ENCODE data around the gene MLC1. TPM values are rescaled to one million over a fixed set of nuclear protein-coding genes. Genes with fewer than 3 reads are reported as not detected.

The MLC1 gene
- total and polyA plus RNA-seq, 2 of the 4 experiments (the other 2 are of a cell fraction) = 0.10 TPM; not detected in 1

GRCh38 chr22:50123119-50123518 is 37.9 kb upstream of the MLC1 start:
- no peak overlapping the region for H2AK5ac ChIP-seq (ENCODE audit: low read depth, low read length)
- DNase-seq = no peak
- no peak overlapping the region for H3K4ac ChIP-seq (ENCODE audit: low read depth, low read length)
- peaks cover 11% of the 10 kb centered on the region for H3K4me1 ChIP-seq (ENCODE audit: control insufficient read depth, insufficient read depth, low read length)
- no peak overlapping the region for H2AFZ ChIP-seq (replicated peaks; ENCODE audit: low read length, poor library complexity)
- H3K79me1 ChIP-seq (ENCODE audit: low read depth in 1 of 2, low read length in 2 of 2) = 0 out of 4 replicates have a peak, but pooled peaks cover 0 to 2% of the 10 kb centered on the region in 2 experiments
- no peak overlapping the region for H3K9ac ChIP-seq (ENCODE audit: low read depth, low read length)
- no peak overlapping the region for H4K8ac ChIP-seq (ENCODE audit: low read depth in 2 of 2, low read length in 2 of 2)
- no peak overlapping the region for H3K56ac ChIP-seq (ENCODE audit: extremely low read depth, insufficient read depth, low read length)
- H4K5ac ChIP-seq (ENCODE audit: low read depth, low read length) = no peak overlapping the region
- no CpG with 5 or more reads among the region's 4 CpGs for WGBS, 2 experiments (ENCODE audit: extremely low coverage in 2 of 2, insufficient read length in 1 of 2)
- no peak overlapping the region for H2BK120ac ChIP-seq (ENCODE audit: low read depth, low read length)
- H3K4me2 ChIP-seq (ENCODE audit: low read depth, low read length) = no peak overlapping the region
- H3K9me3 ChIP-seq (ENCODE audit: control insufficient read depth, insufficient read depth, low read length) = peaks cover 6% of the 10 kb centered on the region
- no peak overlapping the region for H3K14ac ChIP-seq (replicated peaks; ENCODE audit: low read depth, low read length)
- CTCF ChIA-PET = interaction anchor here (0.8 kb wide), 1 partner anchor 16 kb away, joined by 3 read pairs; no protein-coding TSS in a partner anchor
- H2AK9ac ChIP-seq (replicated peaks; ENCODE audit: low read depth, low read length, poor library complexity) = no peak overlapping the region
- H3K23ac ChIP-seq (ENCODE audit: low read depth, low read length) = no peak overlapping the region
- H3K27ac ChIP-seq (ENCODE audit: insufficient read depth, low read length) = no peak overlapping the region
- ATAC-seq (ENCODE audit: low read depth) = no peak
- peaks cover 5% of the 10 kb centered on the region for H3K9me1 ChIP-seq (ENCODE audit: insufficient read depth, low read length)
- POLR2A ChIA-PET (ENCODE audit: unreplicated experiment) = no interaction called here
- in situ Hi-C loops (cut with MboI; ENCODE audit: low sequenced_read_pairs) (no loop called here), intact Hi-C loops (cut with micrococcal nuclease) (no loop called here), dilution Hi-C loops (cut with HindIII; ENCODE audit: low sequenced_read_pairs, unreplicated experiment) (no loop called here)
- no peak overlapping the region for H4K91ac ChIP-seq (ENCODE audit: insufficient read depth, low read depth, low read length)
- H2BK15ac ChIP-seq (ENCODE audit: low read depth, low read length) = no peak overlapping the region
- H3K18ac ChIP-seq (ENCODE audit: low read depth, low read length) = no peak overlapping the region
- H3K27me3 ChIP-seq (ENCODE audit: control insufficient read depth, insufficient read depth, low read length) = no peaks in the 10 kb centered on the region
- no peak overlapping the region for H2BK20ac ChIP-seq (ENCODE audit: low read depth, low read length)
- no peaks in the 10 kb centered on the region for H4K20me1 ChIP-seq (ENCODE audit: insufficient read depth, low read length)
- TF ChIP-seq ELK1 (IDR thresholded peaks at IDR 0.05; ENCODE audit: borderline replicate concordance, low read depth, low read length) (no peak), CHD1 (IDR thresholded peaks at IDR 0.05; ENCODE audit: low read depth, low read length) (no peak), MAFK (IDR thresholded peaks at IDR 0.05; ENCODE audit: low read depth, low read length) (no peak), NFE2L2 (IDR thresholded peaks at IDR 0.05; ENCODE audit: low read depth, low read length) (no peak), BHLHE40 (IDR thresholded peaks at IDR 0.05; ENCODE audit: low read depth, low read length) (no peak), MAZ (IDR thresholded peaks at IDR 0.05; ENCODE audit: borderline replicate concordance, low read depth, low read length) (no peak), RFX5 (IDR thresholded peaks at IDR 0.05; ENCODE audit: low read depth, low read length) (no peak), FOS (IDR thresholded peaks at IDR 0.05; ENCODE audit: low read depth, low read length) (no peak), SMC3 (IDR thresholded peaks at IDR 0.05; ENCODE audit: low read depth, low read length) (no peak), USF2 (IDR thresholded peaks at IDR 0.05; ENCODE audit: low read depth, low read length) (no peak)
- no peak overlapping the region for H2BK5ac ChIP-seq (ENCODE audit: low read depth, low read length, poor library complexity, severe bottlenecking)
- H3K36me3 ChIP-seq (ENCODE audit: control insufficient read depth, insufficient read depth, low read length) = peaks cover 21% of the 10 kb centered on the region
- no TSS peak for BruUV-seq (replicated peaks)
- no peak overlapping the region for H3K4me3 ChIP-seq (ENCODE audit: insufficient read depth, low read depth, low read length)
